Measurements from ENCODE around the gene CENPV.

DNA sequence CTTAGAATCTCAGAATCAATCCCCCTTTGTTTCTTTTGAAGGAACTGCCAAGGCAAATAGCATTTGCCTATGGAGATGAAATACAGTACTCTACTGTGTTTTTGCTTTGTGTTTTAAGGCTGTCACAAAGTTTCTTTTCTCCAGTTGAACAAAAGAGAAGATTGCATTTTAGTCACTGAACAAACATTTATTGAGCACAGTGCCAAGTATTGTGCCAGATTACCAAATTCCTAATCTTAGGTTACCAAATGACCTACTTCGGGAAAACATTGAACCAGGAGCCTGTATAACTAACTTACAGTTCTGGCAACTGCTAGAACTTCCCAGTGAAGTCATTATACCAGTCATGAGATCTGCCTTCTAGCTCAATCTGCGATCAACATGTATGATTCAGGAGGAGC is 24.7 kb upstream of the CENPV start:
- TF ChIP-seq POLR2AphosphoS5 (IDR thresholded peaks at IDR 0.05; ENCODE audit: borderline replicate concordance, low read depth, low read length) (no peak), EZH2 (IDR thresholded peaks at IDR 0.05) (no peak)
